ENCODE results near the gene AKAP4. TPM values are rescaled to one million over a fixed set of nuclear protein-coding genes. Genes with fewer than 3 reads are reported as not detected.

The AKAP4 gene
- total RNA-seq: not detected

GRCh38 chrX:50200907-50201306 is at the start of gene AKAP4:
Gene AKAP4 (minus strand): TSS chrX:50201007. CDS start chrX:50200889, 118 bp downstream.
- no peaks in the 10 kb centered on the region for H3K27me3 ChIP-seq
- no peak for TF ChIP-seq CTCF (IDR thresholded peaks at IDR 0.05)
- DNase-seq: no peak
- intact Hi-C loops (cut with DNase I): loop anchor here (5.0 kb wide), 2 partner anchors 99 to 284 kb away; no protein-coding TSS in a partner anchor
- H3K4me1 ChIP-seq: no peaks in the 10 kb centered on the region
- H3K9me3 ChIP-seq: no peaks in the 10 kb centered on the region
- H3K4me3 ChIP-seq: no peak within 1 kb of the TSS
- no peak within 1 kb of the TSS for H3K27ac ChIP-seq
- no peaks in the 10 kb centered on the region for H3K36me3 ChIP-seq
- no peak within 1 kb of the TSS for H3K9ac ChIP-seq (ENCODE audit: low read depth in 2 of 2, low read length in 2 of 2)

GRCh38 chrX:50211510-50211909 is 10.7 kb upstream of the AKAP4 start:
- Histone ChIP-seq H3K4me3 (no peak overlapping the region), H3K27me3 (no peaks in the 10 kb centered on the region), H3K4me1 (no peaks in the 10 kb centered on the region), H3K9ac (ENCODE audit: low read depth in 2 of 2, low read length in 2 of 2) (no peak overlapping the region), H3K9me3 (no peaks in the 10 kb centered on the region), H3K27ac (no peak overlapping the region), H3K36me3 (no peaks in the 10 kb centered on the region)
- TF ChIP-seq CTCF (IDR thresholded peaks at IDR 0.05): peak; percentile 25
- intact Hi-C loops (cut with DNase I): no loop called here
- DNase-seq: no peak

GRCh38 chrX:50206753-50207152 is 5.9 kb upstream of the AKAP4 start:
- Histone ChIP-seq H3K9me3 (no peaks in the 10 kb centered on the region), H3K4me1 (no peaks in the 10 kb centered on the region), H3K4me3 (no peak overlapping the region), H3K27ac (no peak overlapping the region), H3K36me3 (no peaks in the 10 kb centered on the region), H3K9ac (ENCODE audit: low read depth in 2 of 2, low read length in 2 of 2) (no peak overlapping the region), H3K27me3 (no peaks in the 10 kb centered on the region)
- DNase-seq: no peak
- intact Hi-C loops (cut with DNase I): no loop called here
- TF ChIP-seq CTCF (IDR thresholded peaks at IDR 0.05): no peak

- Histone ChIP-seq H3K9ac (ENCODE audit: low read depth in 2 of 2, low read length in 2 of 2) (peak within 1 kb of the TSS in 1 of 2 donors; percentile 55), H3K9me3 (no peaks in the 10 kb centered on the region), H3K27me3 (no peaks in the 10 kb centered on the region), H3K27ac (no peak within 1 kb of the TSS), H3K4me3 (no peak within 1 kb of the TSS), H3K4me1 (no peaks in the 10 kb centered on the region), H3K36me3 (no peaks in the 10 kb centered on the region)
- DNase-seq: peak; percentile 63
- peak; percentile 71 for TF ChIP-seq CTCF (IDR thresholded peaks at IDR 0.05)
- intact Hi-C loops (cut with DNase I): loop anchor here (5.0 kb wide), 2 partner anchors 102 to 287 kb away; no protein-coding TSS in a partner anchor
Observed at GRCh38 chrX:50204364-50204899, 3.6 kb upstream of the AKAP4 start, which contains the start of gene CCNB3. Gene CCNB3 (plus strand): TSS chrX:50204765. CDS start chrX:50285164, 80,399 bp downstream.

- Histone ChIP-seq H3K9ac (ENCODE audit: low read depth in 2 of 2, low read length in 2 of 2) (no peak overlapping the region), H3K9me3 (no peaks in the 10 kb centered on the region), H3K27ac (no peak overlapping the region), H3K4me3 (no peak overlapping the region), H3K4me1 (no peaks in the 10 kb centered on the region), H3K36me3 (no peaks in the 10 kb centered on the region), H3K27me3 (no peaks in the 10 kb centered on the region)
- no peak for DNase-seq
- TF ChIP-seq CTCF (IDR thresholded peaks at IDR 0.05): no peak
- intact Hi-C loops (cut with DNase I): loop anchor here (5.0 kb wide), 2 partner anchors 100 to 285 kb away; no protein-coding TSS in a partner anchor
Observed at GRCh38 chrX:50202539-50202938, 1.7 kb upstream of the AKAP4 start.
